MCF 10A (cell line): ENCODE measurements around the gene CST5. TPM values are rescaled to one million over a fixed set of nuclear protein-coding genes. Genes with fewer than 3 reads are reported as not detected.
"Not testable (repeated sequence)": the region's sequence is repeated elsewhere in the genome, so short reads cannot be mapped to it uniquely, and the experiment has no call there.

Experiments used
- BruUV-seq: library from RNA; stranded (reverse); fragments of 400-500 nt; replicated peaks from 2 replicates; lab custom pipeline; 2021; lab: Mats Ljungman, UMichigan
- CTCF ChIA-PET: fragments of 300-600 bp; sonication (Branson Sonifier 250); formaldehyde crosslinking; extraction: SDS; loops from one replicate; lab custom pipeline; 2021; ENCODE audit warnings: antibody characterized with exemption, inconsistent platforms; lab: Yijun Ruan, JAX
- POLR2A ChIA-PET: fragments of 300-600, 350-650 bp; sonication (Branson Sonifier 250); formaldehyde crosslinking; extraction: SDS; loops from one replicate; lab custom pipeline; 2020; ENCODE audit warnings: antibody characterized with exemption, inconsistent platforms; lab: Yijun Ruan, JAX
- DNase-seq: peaks from one replicate; pipeline ENCODE4 v3.0.0-alpha.2; 2018; ENCODE audit not compliant: unreplicated experiment
- H3K27ac Mint-ChIP-seq: one replicate; pipeline ENCODE4 v1.8.0; 2022; ENCODE audit warnings: mild to moderate bottlenecking, low read depth, mixed read lengths; ENCODE audit not compliant: unreplicated experiment
- H3K27me3 Mint-ChIP-seq: one replicate; pipeline ENCODE4 v1.8.0; 2022; ENCODE audit warnings: mixed read lengths; ENCODE audit not compliant: insufficient read depth, unreplicated experiment
- H3K36me3 Mint-ChIP-seq: one replicate; pipeline ENCODE4 v1.8.0; 2022; ENCODE audit warnings: mild to moderate bottlenecking, moderate library complexity, mixed read lengths; ENCODE audit not compliant: insufficient read depth, unreplicated experiment
- H3K4me1 Mint-ChIP-seq: one replicate; pipeline ENCODE4 v1.8.0; 2022; ENCODE audit warnings: mixed read lengths; ENCODE audit not compliant: insufficient read depth, unreplicated experiment
- H3K4me3 Mint-ChIP-seq: one replicate; pipeline ENCODE4 v1.8.0; 2022; ENCODE audit warnings: mild to moderate bottlenecking, moderate library complexity, mixed read lengths; ENCODE audit not compliant: unreplicated experiment
- H3K9me3 Mint-ChIP-seq: one replicate; pipeline ENCODE4 v1.8.0; 2022; ENCODE audit warnings: mixed read lengths; ENCODE audit not compliant: unreplicated experiment
- CTCF ChIP-seq: fragments of 200-600 bp; IDR thresholded peaks from one replicate; pipeline ENCODE4 v1.8.0; 2022; ENCODE audit warnings: antibody characterized with exemption, mild to moderate bottlenecking; ENCODE audit not compliant: unreplicated experiment
- intact Hi-C: fragments of 100-400 bp; cut with micrococcal nuclease; formaldehyde crosslinking; loops from 2 replicates; pipeline ENCODE4 v1.14.1; 2022
- total RNA-seq: library from RNA; stranded (reverse); gene quantifications from 2 replicates; pipeline ENCODE4 v1.2.3, GENCODE V29; 2022

The CST5 gene
- total RNA-seq, 1 experiment from 2014 or later = not detected

GRCh38 chr20:23910210-23910609 lies 30.7 kb upstream of the CST5 start:
- no TSS peak for BruUV-seq
- no peak for TF ChIP-seq CTCF
- Mint-ChIP-seq H3K4me3 (no peak overlapping the region), H3K4me1 (no peaks in the 10 kb centered on the region), H3K36me3 (no peaks in the 10 kb centered on the region), H3K9me3 (peaks cover 42% of the 10 kb centered on the region), H3K27me3 (no peaks in the 10 kb centered on the region), H3K27ac (no peak overlapping the region)
- intact Hi-C loops = no loop called here
- ChIA-PET POLR2A (no interaction called here), CTCF (interaction anchor here (0.5 to 0.7 kb wide), 2 partner anchors 21 to 39 kb away, joined by 3 to 4 read pairs; no protein-coding TSS in a partner anchor)
- no peak for DNase-seq

- TF ChIP-seq CTCF = no peak
- POLR2A ChIA-PET = no interaction called here
- Mint-ChIP-seq H3K27me3 (no peaks in the 10 kb centered on the region), H3K4me1 (no peaks in the 10 kb centered on the region), H3K36me3 (no peaks in the 10 kb centered on the region), H3K27ac (no peak overlapping the region), H3K4me3 (no peak overlapping the region), H3K9me3 (peaks cover 50% of the 10 kb centered on the region)
- BruUV-seq = no TSS peak
- intact Hi-C loops = no loop called here
- CTCF ChIA-PET = interaction anchor here (0.5 kb wide), 1 partner anchor 1571 kb away, joined by 3 read pairs; no protein-coding TSS in a partner anchor
- DNase-seq = no peak
These were observed 29.8 kb upstream of the CST5 start for GRCh38 chr20:23909390-23909789.

GRCh38 chr20:23907579-23907978 lies 28.0 kb upstream of the CST5 start:
- Mint-ChIP-seq H3K4me1 (no peaks in the 10 kb centered on the region), H3K27me3 (no peaks in the 10 kb centered on the region), H3K36me3 (no peaks in the 10 kb centered on the region), H3K4me3 (no peak overlapping the region), H3K9me3 (peaks cover 53% of the 10 kb centered on the region), H3K27ac (no peak overlapping the region)
- DNase-seq = no peak
- intact Hi-C loops = no loop called here
- ChIA-PET CTCF (interaction anchor here (1.1 kb wide), 1 partner anchor 18 kb away, joined by 5 read pairs; no protein-coding TSS in a partner anchor), POLR2A (no interaction called here)
- no TSS peak for BruUV-seq
- TF ChIP-seq CTCF = no peak

GRCh38 chr20:23902396-23902795 lies 22.8 kb upstream of the CST5 start:
- CTCF ChIA-PET, DNase-seq, H3K4me3 Mint-ChIP-seq, H3K4me1 Mint-ChIP-seq, H3K27me3 Mint-ChIP-seq, POLR2A ChIA-PET, H3K36me3 Mint-ChIP-seq, H3K27ac Mint-ChIP-seq, intact Hi-C loops, BruUV-seq: not testable (repeated sequence)
- H3K9me3 Mint-ChIP-seq = peaks cover 33% of the 10 kb centered on the region

- H3K27ac Mint-ChIP-seq, BruUV-seq, intact Hi-C loops, POLR2A ChIA-PET, H3K4me3 Mint-ChIP-seq, H3K36me3 Mint-ChIP-seq, H3K27me3 Mint-ChIP-seq, DNase-seq, H3K4me1 Mint-ChIP-seq: not testable (repeated sequence)
- CTCF ChIA-PET = interaction anchor here (0.6 kb wide), 1 partner anchor 1839 kb away, joined by 4 read pairs; no protein-coding TSS in a partner anchor
- H3K9me3 Mint-ChIP-seq = peaks cover 16% of the 10 kb centered on the region
These were observed 11.3 kb upstream of the CST5 start for GRCh38 chr20:23890867-23891266.
